ENCODE measurements around the gene LRRC18. TPM values are rescaled to one million over a fixed set of nuclear protein-coding genes. Genes with fewer than 3 reads are reported as not detected.

LRRC18 gene
- not detected in 2 replicates for total RNA-seq

GRCh38 chr10:48939790-48940325, at the start of gene LRRC18:
TSS of gene LRRC18 (minus strand) at chr10:48939840. CDS start at chr10:48914155, 25,685 bp downstream.

Other genes with a start within 250 kb of the LRRC18 start
- gene VSTM4, start 175.7 kb upstream of the LRRC18 start, total RNA-seq: 0.09 and 0.27 TPM in 2 replicates
- gene FAM170B, start 194.2 kb upstream of the LRRC18 start, total RNA-seq: not detected in 2 replicates
- gene TMEM273, start 248.6 kb upstream of the LRRC18 start, total RNA-seq: 0.28 and 6.1 TPM in 2 replicates